GM12878 (cell line): Measurements from ENCODE around the gene FAM20A. TPM values are rescaled to one million over a fixed set of nuclear protein-coding genes. Genes with fewer than 3 reads are reported as not detected.

Experiments used
- ATAC-seq: fragments of 200-7000 bp; cut with Tn5 transposase; 3 replicates; pipeline ENCODE4 v1.9.1; 2020; ENCODE audit warnings: mild to moderate bottlenecking, moderate library complexity
- BruUV-seq: library from RNA; stranded (reverse); fragments of 400-500 nt; replicated peaks from 2 replicates; lab custom pipeline; 2021; lab: Mats Ljungman, UMichigan
- CTCF ChIA-PET: fragments of 300-600 bp; sonication (Branson Sonifier 250); formaldehyde crosslinking; extraction: SDS; loops from one replicate; lab custom pipeline; 2021; ENCODE audit warnings: inconsistent platforms; lab: Yijun Ruan, JAX
- POLR2A ChIA-PET: fragments of 350-600 bp; formaldehyde crosslinking; extraction: SDS; loops from one replicate; lab custom pipeline; 2021; ENCODE audit warnings: inconsistent platforms; lab: Charles Lee
- RAD21 ChIA-PET: fragments of 300-600 bp; sonication (Branson Sonifier 250); formaldehyde crosslinking; loops from one replicate; lab custom pipeline; 2023; ENCODE audit warnings: antibody characterized with exemption; ENCODE audit not compliant: unreplicated experiment; lab: Charles Lee
- SMC1A ChIA-PET: fragments of 300-600 bp; sonication (Branson Sonifier 250); formaldehyde crosslinking; loops from one replicate; lab custom pipeline; 2023; ENCODE audit not compliant: unreplicated experiment, uncharacterized antibody; lab: Charles Lee
- DNase-seq: peaks from one replicate; pipeline ENCODE4 v3.0.0-alpha.2; 2011; ENCODE audit warnings: low read depth, low spot score
- FAIRE-seq: peaks from 3 replicates; lab custom pipeline; 2011; peaks lifted over from hg19 to GRCh38; lab: Jason Lieb, UNC
- H2AFZ ChIP-seq: 2 replicates; pipeline ENCODE4 v1.6.0; 2011; ENCODE audit warnings: low read depth, low read length, control low read depth; ENCODE audit not compliant: control insufficient read depth
- H3K27ac ChIP-seq: 2 replicates; pipeline ENCODE4 v1.5.1; 2011; ENCODE audit warnings: control low read depth; ENCODE audit not compliant: control insufficient read depth, insufficient read depth
- H3K27me3 ChIP-seq, 2 experiments: replicated peaks in 1 of 2; 2 replicates each; pipeline versions ENCODE4 v1.6.0 to v1.6.1; 2011; ENCODE audit warnings: low read length in 1 of 2; ENCODE audit not compliant: control insufficient read depth in 2 of 2, insufficient read depth in 2 of 2
- H3K36me3 ChIP-seq, 2 experiments: 2 replicates each; pipeline ENCODE4 v1.5.1; 2011; ENCODE audit warnings: low read length in 1 of 2; ENCODE audit not compliant: control insufficient read depth in 2 of 2, insufficient read depth in 2 of 2
- H3K4me1 ChIP-seq: 2 replicates; pipeline ENCODE4 v1.6.1; 2011; ENCODE audit warnings: mild to moderate bottlenecking, low read length, moderate library complexity, mixed read lengths; ENCODE audit not compliant: control insufficient read depth, insufficient read depth
- H3K4me2 ChIP-seq: 2 replicates; pipeline ENCODE4 v1.6.0; 2011; ENCODE audit warnings: control low read depth; ENCODE audit not compliant: control insufficient read depth, insufficient read depth
- H3K4me3 ChIP-seq: fragments of 200-600 bp; sonication (generic); 2 replicates; pipeline ENCODE4 v1.5.1; 2016
- H3K79me2 ChIP-seq: 2 replicates; pipeline ENCODE4 v1.6.0; 2011; ENCODE audit warnings: low read length; ENCODE audit not compliant: control insufficient read depth, insufficient read depth
- H3K9ac ChIP-seq: 2 replicates; pipeline ENCODE4 v1.8.0; 2011; ENCODE audit warnings: low read length, control low read depth, mixed read lengths; ENCODE audit not compliant: control insufficient read depth, insufficient read depth
- H3K9me3 ChIP-seq: replicated peaks from 3 replicates; pipeline ENCODE4 v1.5.1; 2011; ENCODE audit warnings: mild to moderate bottlenecking, low read length; ENCODE audit not compliant: control insufficient read depth, insufficient read depth
- H4K20me1 ChIP-seq: 2 replicates; pipeline ENCODE4 v1.6.0; 2011; ENCODE audit not compliant: control insufficient read depth, insufficient read depth
- EGR1 ChIP-seq, 2 experiments: IDR thresholded peaks; 1 replicate in 1 of 2; 2 replicates in 1 of 2; pipeline ENCODE4 v1.6.1; 2011 to 2012; ENCODE audit warnings: low read depth in 2 of 2, low read length in 2 of 2, borderline replicate concordance in 1 of 2, mild to moderate bottlenecking in 1 of 2, moderate library complexity in 1 of 2
- IKZF2 ChIP-seq, 2 experiments: fragments of 450-650 bp; IDR thresholded peaks; 2 replicates each; pipeline ENCODE4 v1.6.1; 2017; ENCODE audit warnings: mild to moderate bottlenecking in 2 of 2, moderate library complexity in 2 of 2
- SIN3A ChIP-seq: IDR thresholded peaks from 2 replicates; pipeline ENCODE4 v1.6.1; 2012; ENCODE audit warnings: low read depth, low read length, improper control_type of control experiment
- WGBS: methylation state at CpG from one replicate; pipeline ENCODE4 v1.1.6; 2016; ENCODE audit warnings: low lambda C conversion rate; ENCODE audit not compliant: insufficient replicate concordance, insufficient coverage; ENCODE audit errors: missing lambda C conversion rate; 5-methylcytosine and 5-hydroxymethylcytosine counted together
- in situ Hi-C: fragments of 300-500 bp; cut with MboI; formaldehyde crosslinking; loops from 9 replicates; pipeline ENCODE4 v1.14.3; 2018; ENCODE audit warnings: mixed read lengths
- intact Hi-C: fragments of 100-400 bp; cut with micrococcal nuclease; formaldehyde crosslinking; loops from one replicate; pipeline ENCODE4 v1.14.2; 2022; ENCODE audit not compliant: unreplicated experiment
- polyA plus RNA-seq, 11 experiments: library from polyadenylated mRNA; depleted of rRNA in 4 of 11; unstranded in 6 of 11; stranded (reverse) in 5 of 11; fragments of >200 nt; fragmentation: Nextera tagmentation in 4 of 11; fragmentation: Illumina TruSeq in 1 of 11; extraction: Ambion mirVana in 4 of 11; extraction: Trizol in 1 of 11; gene quantifications; 1 replicate in 1 of 11; 2 replicates in 10 of 11; pipeline versions ENCODE4 v1.2.1 to v1.2.3, GENCODE V29; 2011 to 2016; ENCODE audit warnings: inconsistent platforms in 2 of 11, missing spikeins in 2 of 11, low read depth in 1 of 11
- total RNA-seq, 4 experiments: library from RNA; depleted of rRNA in 3 of 4; stranded (reverse); fragments of >200 nt in 3 of 4; fragmentation: Illumina TruSeq in 1 of 4; extraction: Trizol in 1 of 4; gene quantifications; 2 replicates each; pipeline versions ENCODE4 v1.2.1 to v1.2.3, GENCODE V29; 2013 to 2021

The FAM20A gene
- total and polyA plus RNA-seq, 10 of the 15 experiments (the other 5 are each of a cell fraction or from before 2014, with no cell fraction given) = 0.13 TPM; not detected in 9

DNA sequence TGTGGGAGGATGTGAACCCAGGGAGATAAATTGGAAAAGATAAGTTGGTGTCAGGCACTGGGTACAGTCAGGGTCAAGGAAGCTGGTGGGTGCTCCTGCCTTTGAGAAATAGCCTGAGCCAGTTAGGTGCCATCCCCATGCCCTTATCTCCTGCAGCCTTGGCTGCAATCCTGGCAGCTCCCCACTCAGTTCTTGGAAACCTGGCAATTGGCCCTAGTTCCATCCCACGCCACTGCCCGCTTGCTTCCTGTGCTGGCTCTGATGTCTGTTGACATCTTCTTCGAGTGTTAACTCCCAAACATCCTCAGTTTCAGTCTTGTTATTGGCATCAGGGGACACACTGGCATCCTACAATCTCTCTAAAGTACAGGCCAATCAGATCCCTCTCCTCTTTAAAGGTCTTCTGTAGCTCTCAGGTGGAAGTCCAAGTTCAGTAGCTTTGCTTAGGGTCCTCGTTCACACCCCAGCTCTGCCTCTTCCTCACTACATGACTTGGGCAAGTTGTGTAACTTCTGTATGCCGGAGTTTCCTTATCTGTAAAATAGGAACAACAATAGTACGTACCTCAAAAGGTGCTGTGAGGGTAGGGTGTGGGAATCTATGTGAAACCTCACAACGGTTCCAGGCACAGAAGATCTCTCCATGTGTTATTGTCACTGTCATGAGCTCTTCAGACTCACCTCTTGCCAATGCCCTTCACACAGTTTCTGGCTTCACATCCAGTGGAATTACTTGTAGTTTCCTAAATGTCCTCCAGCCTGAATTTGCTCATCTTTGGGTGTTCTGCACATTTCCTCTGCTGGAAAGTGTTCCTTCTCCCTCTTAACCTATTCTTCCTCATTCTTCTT lies 102.5 kb downstream of the FAM20A start:
- no TSS peak for BruUV-seq
- no peaks in the 10 kb centered on the region for H3K9me3 ChIP-seq
- in situ Hi-C loops (no loop called here), intact Hi-C loops (loop anchor here (1.0 kb wide), 1 partner anchor 14 kb away; the partner anchor contains the start of gene PRKAR1A)
- ChIA-PET SMC1A (interaction anchor here (0.6 to 8.3 kb wide), 21 partner anchors 9 to 726 kb away, joined by 3 to 97 read pairs (median 5); partner anchors contain the start of gene PRKAR1A), CTCF (interaction anchor here (1.1 to 6.2 kb wide), 15 partner anchors 9 to 479 kb away, joined by 3 to 59 read pairs (median 5); partner anchors contain the start of gene PRKAR1A), POLR2A (interaction anchor here (0.6 to 4.4 kb wide), 12 partner anchors 8 to 318 kb away, joined by 3 to 46 read pairs (median 3); partner anchors contain the start of genes PRKAR1A and WIPI1), RAD21 (interaction anchor here (0.9 to 3.1 kb wide), 13 partner anchors 9 to 849 kb away, joined by 3 to 43 read pairs (median 5); partner anchors contain the start of genes AMZ2, PRKAR1A and WIPI1)
- peak overlapping the region; percentile 31; the same call in 1 of the 2 replicates for H3K9ac ChIP-seq
- peak overlapping the region; percentile 77 for H2AFZ ChIP-seq
- TF ChIP-seq SIN3A (no peak), IKZF2 (IDR thresholded peaks at IDR 0.05) (no peak), EGR1 (IDR thresholded peaks at IDR 0.05; ENCODE audit: borderline replicate concordance in 1 of 2, low read depth in 2 of 2, low read length in 2 of 2) (no peak)
- no peaks in the 10 kb centered on the region for H3K79me2 ChIP-seq
- 3% methylated on average over 7 of the region's 7 CpGs for WGBS
- no peaks in the 10 kb centered on the region for H3K36me3 ChIP-seq
- H3K27ac ChIP-seq = peak overlapping the region; percentile 82
- H3K27me3 ChIP-seq = no peaks in the 10 kb centered on the region
- FAIRE-seq (peak; percentile 54), ATAC-seq (peak; percentile 34), DNase-seq (no peak)
- H3K4me1 ChIP-seq = peaks cover 26% of the 10 kb centered on the region
- no peaks in the 10 kb centered on the region for H4K20me1 ChIP-seq
- H3K4me3 ChIP-seq = peak overlapping the region; percentile 18; the same call in 1 of the 2 replicates
- peak overlapping the region; percentile 84 for H3K4me2 ChIP-seq
